ENCODE results near the gene LMO2. TPM values are rescaled to one million over a fixed set of nuclear protein-coding genes. Genes with fewer than 3 reads are reported as not detected.
A peak's percentile ranks its signal among the peaks of the same experiment; 100 is the strongest.
"Not testable (repeated sequence)": the region's sequence is repeated elsewhere in the genome, so short reads cannot be mapped to it uniquely, and the experiment has no call there.

LMO2 gene
- total and polyA plus RNA-seq, 5 donors, result 9.9 to 16.8 (median 10.4) TPM

DNA sequence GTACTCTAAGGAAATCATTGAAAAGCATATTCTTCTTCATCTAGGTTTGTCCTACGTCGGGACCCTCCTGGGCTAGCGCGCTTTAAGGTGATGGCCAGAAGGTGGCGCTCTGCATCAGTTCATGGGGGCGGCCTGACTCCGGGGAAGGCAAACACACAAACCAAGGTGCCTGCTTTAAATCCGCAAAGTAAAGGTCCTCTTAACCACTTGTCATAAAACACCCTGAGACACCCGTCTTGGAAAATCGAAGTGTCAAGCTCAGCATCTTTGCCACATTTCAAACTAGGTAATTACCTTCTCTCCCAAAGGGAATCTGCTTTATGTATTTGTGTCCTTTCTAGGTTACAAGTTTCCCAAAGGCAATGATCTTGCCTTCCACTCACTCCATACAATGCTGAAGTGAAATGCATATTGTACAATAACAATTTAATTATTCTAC, 33.9 kb downstream of the LMO2 start:
- WGBS, result 3% methylated on average over 10 of the region's 10 CpGs
- H3K27ac ChIP-seq (ENCODE audit: low read length), result no peak overlapping the region

DNA sequence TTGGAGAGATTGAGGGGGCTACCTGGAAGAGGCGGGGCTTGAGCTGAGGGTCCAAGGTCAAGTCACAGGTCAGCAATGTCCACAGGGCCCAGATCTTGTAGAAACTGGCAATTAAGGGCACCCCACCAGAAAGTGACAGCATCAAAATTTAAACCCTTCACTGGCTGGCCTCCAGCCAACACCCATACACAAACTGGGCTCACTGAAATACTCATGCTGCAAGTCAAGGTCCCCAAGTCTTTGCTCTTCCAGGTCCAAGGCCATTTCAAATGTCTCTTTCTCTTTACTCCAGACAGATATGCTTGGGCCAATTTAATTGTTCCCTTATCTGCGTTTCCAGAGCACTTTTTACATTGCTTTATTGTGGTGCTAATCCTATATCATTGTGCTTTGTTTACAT, 36.4 kb downstream of the LMO2 start:
- WGBS, result 75% methylated on average over 2 of the region's 2 CpGs
- DNase-seq (no peak), ATAC-seq (no peak)
- Histone ChIP-seq H3K27ac (ENCODE audit: low read length) (no peak overlapping the region), H3K4me3 (ENCODE audit: low read length) (no peak overlapping the region), H3K27me3 (ENCODE audit: control insufficient read depth, insufficient read depth) (no peaks in the 10 kb centered on the region), H3K4me1 (ENCODE audit: control insufficient read depth, insufficient read depth, low read length) (no peaks in the 10 kb centered on the region), H3K9me3 (ENCODE audit: control insufficient read depth, low read length) (no peaks in the 10 kb centered on the region)
- intact Hi-C loops (cut with DNase I), result loop anchor here in 2 of 4 donors (5.0 to 10.0 kb wide), 2 partner anchors 117 to 509 kb away; no protein-coding TSS in a partner anchor

More for the DNA sequence above, 33.9 kb downstream of the LMO2 start:
- Histone ChIP-seq H3K4me3 (ENCODE audit: low read length) (no peak overlapping the region), H3K27me3 (ENCODE audit: control insufficient read depth, insufficient read depth) (no peaks in the 10 kb centered on the region), H3K9me3 (ENCODE audit: control insufficient read depth, low read length) (no peaks in the 10 kb centered on the region), H3K4me1 (ENCODE audit: control insufficient read depth, insufficient read depth, low read length) (no peaks in the 10 kb centered on the region)
- intact Hi-C loops (cut with DNase I), result loop anchor here (2.0 to 10.0 kb wide), 4 partner anchors 111 to 507 kb away; no protein-coding TSS in a partner anchor
- peak; percentile 74 to 89 (median 87) for DNase-seq
- ATAC-seq, result peak; percentile 88 to 91

DNA sequence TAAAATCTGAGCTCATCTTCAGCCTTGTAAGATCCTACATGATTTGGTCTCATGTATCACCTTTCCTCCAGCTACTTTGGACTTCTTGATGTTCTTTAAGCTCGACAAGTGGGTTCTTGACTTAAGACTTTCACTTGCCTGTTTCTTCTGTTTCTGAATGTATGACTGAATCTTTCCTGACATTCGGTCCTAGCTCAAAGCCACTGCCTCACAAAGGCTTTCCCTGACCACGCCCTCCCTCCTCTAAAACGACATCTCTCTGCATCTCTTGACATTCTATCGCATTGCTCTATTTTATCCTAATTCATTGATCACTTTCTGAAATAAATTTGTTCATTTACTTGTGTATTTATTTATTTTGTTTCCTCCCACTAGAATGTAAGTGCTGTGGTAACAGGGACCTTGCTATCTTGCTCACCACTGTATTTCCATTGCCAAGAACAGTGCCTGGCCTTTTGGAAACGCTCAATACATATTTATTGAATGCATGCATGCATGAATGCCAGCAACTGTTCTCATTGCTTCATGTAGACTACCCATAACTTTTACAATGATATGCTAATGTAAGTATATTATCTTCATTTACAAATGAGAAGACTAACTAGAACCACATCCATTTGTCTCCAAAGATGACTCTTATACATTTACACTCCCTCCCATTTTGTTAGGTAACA, 43.0 kb downstream of the LMO2 start:
- Histone ChIP-seq H3K4me1 (ENCODE audit: control insufficient read depth, insufficient read depth, low read length) (no peaks in the 10 kb centered on the region), H3K27ac (ENCODE audit: low read length) (no peak overlapping the region), H3K27me3 (ENCODE audit: control insufficient read depth, insufficient read depth) (no peaks in the 10 kb centered on the region), H3K4me3 (ENCODE audit: low read length) (no peak overlapping the region), H3K9me3 (ENCODE audit: control insufficient read depth, low read length) (no peaks in the 10 kb centered on the region)
- 81% methylated on average over 6 of the region's 6 CpGs for WGBS
- intact Hi-C loops (cut with DNase I), result no loop called here
- ATAC-seq (no peak), DNase-seq (no peak)

DNA sequence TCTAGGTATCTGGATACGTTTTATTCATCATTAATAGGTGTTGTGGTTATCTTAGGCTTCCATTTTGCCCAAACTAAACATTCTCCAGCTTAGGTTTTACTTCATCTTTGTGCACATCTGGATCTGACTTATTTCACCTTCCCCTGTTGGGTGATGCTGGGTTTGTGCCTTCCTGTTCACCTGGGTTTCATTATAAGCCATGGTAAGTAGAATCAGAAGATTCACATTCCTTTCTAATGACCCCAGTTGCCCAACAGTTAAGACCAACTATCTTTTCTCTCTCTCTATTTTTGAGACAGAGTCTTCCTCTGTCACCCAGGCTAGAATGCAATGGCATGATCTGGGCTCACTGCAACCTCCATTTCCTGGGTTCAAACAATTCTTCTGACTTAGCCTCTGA, 44.6 kb downstream of the LMO2 start:
- no peak overlapping the region for H3K4me3 ChIP-seq (ENCODE audit: low read length)
- no peaks in the 10 kb centered on the region for H3K27me3 ChIP-seq (ENCODE audit: control insufficient read depth, insufficient read depth)
- 77% methylated on average over 1 of the region's 1 CpG for WGBS
- intact Hi-C loops (cut with DNase I), result no loop called here
- DNase-seq, result no peak
- no peaks in the 10 kb centered on the region for H3K9me3 ChIP-seq (ENCODE audit: control insufficient read depth, low read length)
- H3K4me1 ChIP-seq (ENCODE audit: control insufficient read depth, insufficient read depth, low read length), result no peaks in the 10 kb centered on the region
- H3K27ac ChIP-seq (ENCODE audit: low read length), result no peak overlapping the region
- ATAC-seq, result no peak

DNA sequence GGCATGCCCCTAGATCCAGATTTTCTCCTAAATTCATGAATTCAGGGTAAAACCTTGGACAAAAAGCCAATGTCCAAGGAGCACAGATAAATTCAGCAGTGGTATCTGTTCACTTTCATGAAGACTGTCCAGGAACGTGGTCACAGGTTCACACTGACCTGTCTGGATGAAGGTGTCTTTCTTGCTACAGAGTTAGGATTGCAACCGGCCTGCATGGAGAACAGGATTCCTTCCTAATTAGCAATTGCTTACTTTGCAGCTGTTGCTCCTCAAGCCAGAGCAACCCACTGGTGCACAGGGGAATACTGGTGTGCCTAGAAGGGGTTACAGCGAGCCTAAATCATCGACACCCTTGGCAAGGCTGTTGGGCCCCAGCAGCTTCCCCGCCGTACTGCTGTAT, 47.6 kb downstream of the LMO2 start:
- no peak overlapping the region for H3K27ac ChIP-seq (ENCODE audit: low read length)
- H3K4me3 ChIP-seq (ENCODE audit: low read length), result no peak overlapping the region
- intact Hi-C loops (cut with DNase I), result no loop called here
- no peaks in the 10 kb centered on the region for H3K9me3 ChIP-seq (ENCODE audit: control insufficient read depth, low read length)
- DNase-seq (no peak), ATAC-seq (no peak)
- no peaks in the 10 kb centered on the region for H3K4me1 ChIP-seq (ENCODE audit: control insufficient read depth, insufficient read depth, low read length)
- WGBS, result 82% methylated on average over 6 of the region's 6 CpGs
- H3K27me3 ChIP-seq (ENCODE audit: control insufficient read depth, insufficient read depth), result no peaks in the 10 kb centered on the region

DNA sequence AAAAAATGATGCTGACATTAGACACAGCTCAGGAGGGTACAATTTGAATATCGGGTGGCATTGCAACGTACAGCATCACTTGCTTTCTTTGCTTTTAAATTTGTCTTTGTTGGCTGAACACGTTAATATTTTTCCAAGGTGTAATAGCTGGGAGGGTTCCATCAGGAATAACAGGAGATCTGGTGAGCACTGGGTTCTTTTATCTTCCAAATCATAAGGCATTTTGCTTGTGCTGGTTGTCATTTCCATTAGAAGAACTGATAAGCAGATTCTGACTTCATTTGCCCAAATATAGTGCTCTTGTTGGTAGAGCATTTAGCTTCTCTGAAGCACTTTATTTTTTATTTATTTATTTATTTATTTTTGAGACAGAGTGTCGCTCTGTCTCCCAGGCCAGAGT, 48.9 kb downstream of the LMO2 start:
- WGBS, result 79% methylated on average over 4 of the region's 4 CpGs
- intact Hi-C loops (cut with DNase I), result no loop called here
- no peaks in the 10 kb centered on the region for H3K4me1 ChIP-seq (ENCODE audit: control insufficient read depth, insufficient read depth, low read length)
- ATAC-seq (no peak), DNase-seq (no peak)
- no peak overlapping the region for H3K27ac ChIP-seq (ENCODE audit: low read length)
- no peaks in the 10 kb centered on the region for H3K9me3 ChIP-seq (ENCODE audit: control insufficient read depth, low read length)
- no peaks in the 10 kb centered on the region for H3K27me3 ChIP-seq (ENCODE audit: control insufficient read depth, insufficient read depth)
- no peak overlapping the region for H3K4me3 ChIP-seq (ENCODE audit: low read length)

DNA sequence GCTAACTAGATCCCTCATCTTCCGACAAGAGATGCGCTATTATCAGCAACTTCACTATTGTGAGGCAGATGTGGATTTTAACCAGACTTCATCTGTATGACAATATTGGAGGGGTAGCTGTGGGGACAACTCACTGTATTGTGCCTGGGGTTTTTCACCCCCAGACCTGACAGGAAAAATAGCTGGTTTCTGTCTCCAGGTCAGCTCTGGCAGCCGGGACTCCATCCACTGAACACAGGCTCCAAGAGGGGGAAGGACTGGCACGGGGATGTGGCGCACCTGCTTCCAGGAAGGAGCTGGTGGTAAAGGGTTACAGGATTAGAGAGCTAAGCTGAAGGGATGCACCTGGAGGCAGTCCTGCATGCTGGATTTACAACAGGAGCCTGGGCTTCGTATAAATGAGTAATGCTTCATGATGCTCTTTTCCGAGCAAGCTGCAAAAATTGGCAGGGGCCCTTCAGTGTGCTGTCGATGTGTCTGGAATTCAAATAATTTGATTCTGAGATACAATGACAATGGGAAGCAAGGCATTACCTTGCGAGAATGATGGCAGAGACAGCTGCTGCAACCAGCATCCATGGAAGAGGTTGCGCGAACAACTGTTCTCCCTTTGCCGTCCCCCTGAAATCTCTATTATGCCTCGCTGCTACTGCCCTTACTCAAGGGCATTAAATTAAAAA, 49.5 kb downstream of the LMO2 start:
- WGBS, result 65% methylated on average over 13 of the region's 13 CpGs
- Histone ChIP-seq H3K4me3 (ENCODE audit: low read length) (no peak overlapping the region), H3K9me3 (ENCODE audit: control insufficient read depth, low read length) (no peaks in the 10 kb centered on the region), H3K27ac (ENCODE audit: low read length) (no peak overlapping the region), H3K27me3 (ENCODE audit: control insufficient read depth, insufficient read depth) (no peaks in the 10 kb centered on the region), H3K4me1 (ENCODE audit: control insufficient read depth, insufficient read depth, low read length) (no peaks in the 10 kb centered on the region)
- no peak for DNase-seq
- intact Hi-C loops (cut with DNase I), result no loop called here
- no peak for ATAC-seq

DNA sequence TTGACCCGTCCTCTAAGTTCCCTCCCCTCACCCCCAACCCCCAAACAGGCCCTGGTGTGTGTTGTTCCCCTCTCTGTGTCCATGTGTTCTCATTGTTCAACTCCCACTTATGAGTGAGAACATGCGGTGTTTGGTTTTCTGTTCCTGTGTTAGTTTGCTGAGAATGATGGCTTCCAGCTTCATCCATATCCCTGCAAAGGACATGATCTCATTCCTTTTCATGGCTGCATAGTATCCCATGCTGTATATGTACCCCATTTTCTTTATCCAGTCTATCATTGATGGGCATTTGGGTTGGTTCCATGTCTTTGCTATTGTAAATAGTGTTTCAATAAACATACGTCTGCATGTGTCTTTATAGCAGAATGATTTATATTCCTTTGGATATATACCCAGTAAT, 53.6 kb downstream of the LMO2 start:
- ATAC-seq; intact Hi-C loops (cut with DNase I); DNase-seq; H3K9me3 ChIP-seq (ENCODE audit: control insufficient read depth, low read length); H3K27me3 ChIP-seq (ENCODE audit: control insufficient read depth, insufficient read depth); H3K27ac ChIP-seq (ENCODE audit: low read length); H3K4me1 ChIP-seq (ENCODE audit: control insufficient read depth, insufficient read depth, low read length); H3K4me3 ChIP-seq (ENCODE audit: low read length): not testable (repeated sequence)
- 71% methylated on average over 3 of the region's 3 CpGs for WGBS

DNA sequence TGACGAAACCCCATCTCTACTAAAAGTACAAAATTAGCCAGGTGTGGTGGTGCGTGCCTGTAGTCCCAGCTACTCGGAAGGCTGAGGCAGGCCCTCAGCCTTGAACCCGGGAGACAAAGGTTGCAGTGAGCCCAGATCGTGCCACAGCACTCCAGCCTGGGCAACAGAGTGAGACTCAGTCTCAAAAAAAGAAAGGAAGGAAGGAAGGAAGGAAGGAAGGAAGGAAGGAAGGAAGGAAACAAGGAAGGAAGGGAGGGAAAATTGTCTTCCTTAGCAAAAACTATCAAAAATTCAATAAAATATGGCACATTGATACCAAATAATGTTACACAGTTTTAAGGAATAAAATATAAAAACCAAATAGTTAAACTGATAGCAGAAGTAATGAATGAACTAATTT, 54.5 kb downstream of the LMO2 start:
- intact Hi-C loops (cut with DNase I); H3K9me3 ChIP-seq (ENCODE audit: control insufficient read depth, low read length): not testable (repeated sequence)
- 86% methylated on average over 5 of the region's 5 CpGs for WGBS

DNA sequence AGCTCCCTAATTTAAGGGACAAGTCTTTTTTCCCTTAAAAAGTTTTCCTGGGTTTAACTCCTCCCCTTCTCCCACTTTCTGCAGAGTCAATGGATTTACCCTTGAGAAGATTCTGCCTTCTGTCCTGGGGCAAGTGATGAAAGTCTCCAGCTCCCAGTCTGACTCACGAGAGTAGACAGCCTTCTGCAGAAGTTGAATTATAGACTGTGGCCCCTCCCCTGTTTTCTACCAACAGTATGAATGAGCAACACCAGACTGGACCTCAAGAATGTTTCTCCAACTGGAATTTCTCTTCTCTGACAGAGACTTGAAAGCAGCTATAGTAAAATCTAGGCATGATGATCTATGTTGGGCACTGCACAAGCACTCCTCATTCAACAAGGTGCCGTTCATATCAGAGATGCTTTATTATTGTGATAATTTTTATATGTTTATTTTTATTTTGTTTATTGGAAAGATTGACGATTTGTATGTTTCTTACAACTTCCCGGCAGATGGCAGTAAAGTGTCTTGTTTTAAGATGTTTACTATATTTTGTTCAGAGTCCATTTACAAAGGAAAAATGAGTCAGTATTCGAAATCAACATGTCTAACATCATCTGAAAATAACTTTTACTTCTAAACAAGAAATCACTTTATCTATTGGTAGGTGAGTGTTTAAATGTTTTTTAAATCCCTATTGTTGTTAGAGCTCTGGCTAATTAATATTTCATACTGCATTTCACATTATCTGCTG, 56.6 kb downstream of the LMO2 start:
- intact Hi-C loops (cut with DNase I), result no loop called here
- Histone ChIP-seq H3K9me3 (ENCODE audit: control insufficient read depth, low read length) (no peaks in the 10 kb centered on the region), H3K27me3 (ENCODE audit: control insufficient read depth, insufficient read depth) (no peaks in the 10 kb centered on the region), H3K27ac (ENCODE audit: low read length) (no peak overlapping the region), H3K4me1 (ENCODE audit: control insufficient read depth, insufficient read depth, low read length) (no peaks in the 10 kb centered on the region), H3K4me3 (ENCODE audit: low read length) (no peak overlapping the region)
- no peak for ATAC-seq
- DNase-seq, result no peak
- 39% methylated on average over 5 of the region's 5 CpGs for WGBS

More for the DNA sequence above, 54.5 kb downstream of the LMO2 start:
- not testable (repeated sequence) for H3K27me3 ChIP-seq (ENCODE audit: control insufficient read depth, insufficient read depth); H3K4me1 ChIP-seq (ENCODE audit: control insufficient read depth, insufficient read depth, low read length); DNase-seq; H3K27ac ChIP-seq (ENCODE audit: low read length); ATAC-seq; H3K4me3 ChIP-seq (ENCODE audit: low read length)

DNA sequence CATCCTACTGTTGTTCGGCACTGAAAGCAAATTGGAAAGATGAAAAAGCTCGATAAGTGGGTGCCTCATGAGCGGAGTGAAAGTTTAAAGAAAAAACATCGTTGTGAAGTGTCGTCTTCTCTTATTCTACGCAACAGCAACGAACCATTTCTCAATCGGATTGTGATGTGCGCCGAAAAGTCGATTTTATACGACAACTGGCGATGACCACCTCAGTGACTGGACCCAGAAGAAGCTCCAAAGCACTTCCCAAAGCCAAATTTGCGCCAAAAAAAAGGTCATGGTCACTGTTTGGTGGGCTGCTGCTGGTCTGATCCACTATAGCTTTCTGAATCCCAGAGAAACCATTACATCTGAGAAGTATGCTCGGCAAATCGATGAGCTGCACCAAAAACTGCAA, 59.2 kb downstream of the LMO2 start:
- Histone ChIP-seq H3K27ac (ENCODE audit: low read length) (no peak overlapping the region), H3K4me1 (ENCODE audit: control insufficient read depth, insufficient read depth, low read length) (no peaks in the 10 kb centered on the region), H3K4me3 (ENCODE audit: low read length) (no peak overlapping the region), H3K27me3 (ENCODE audit: control insufficient read depth, insufficient read depth) (peaks cover 1% of the 10 kb centered on the region), H3K9me3 (ENCODE audit: control insufficient read depth, low read length) (no peaks in the 10 kb centered on the region)
- ATAC-seq (no peak), DNase-seq (no peak)
- WGBS, result 92% methylated on average over 16 of the region's 16 CpGs
- intact Hi-C loops (cut with DNase I), result no loop called here
